ENCODE results near the gene NUBP2.

NUBP2 gene

GRCh38 chr16:1759511-1759910, 23.2 kb upstream of the NUBP2 start:
- DNase-seq (ENCODE audit: insufficient read length, low spot score) (no peak), FAIRE-seq (no peak)
- TF ChIP-seq, protein P1, sequence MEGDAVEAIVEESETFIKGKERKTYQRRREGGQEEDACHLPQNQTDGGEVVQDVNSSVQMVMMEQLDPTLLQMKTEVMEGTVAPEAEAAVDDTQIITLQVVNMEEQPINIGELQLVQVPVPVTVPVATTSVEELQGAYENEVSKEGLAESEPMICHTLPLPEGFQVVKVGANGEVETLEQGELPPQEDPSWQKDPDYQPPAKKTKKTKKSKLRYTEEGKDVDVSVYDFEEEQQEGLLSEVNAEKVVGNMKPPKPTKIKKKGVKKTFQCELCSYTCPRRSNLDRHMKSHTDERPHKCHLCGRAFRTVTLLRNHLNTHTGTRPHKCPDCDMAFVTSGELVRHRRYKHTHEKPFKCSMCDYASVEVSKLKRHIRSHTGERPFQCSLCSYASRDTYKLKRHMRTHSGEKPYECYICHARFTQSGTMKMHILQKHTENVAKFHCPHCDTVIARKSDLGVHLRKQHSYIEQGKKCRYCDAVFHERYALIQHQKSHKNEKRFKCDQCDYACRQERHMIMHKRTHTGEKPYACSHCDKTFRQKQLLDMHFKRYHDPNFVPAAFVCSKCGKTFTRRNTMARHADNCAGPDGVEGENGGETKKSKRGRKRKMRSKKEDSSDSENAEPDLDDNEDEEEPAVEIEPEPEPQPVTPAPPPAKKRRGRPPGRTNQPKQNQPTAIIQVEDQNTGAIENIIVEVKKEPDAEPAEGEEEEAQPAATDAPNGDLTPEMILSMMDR (IDR thresholded peaks at IDR 0.05; ENCODE audit: insufficient read depth, missing control alignments) = no peak

GRCh38 chr16:1760911-1761310, 21.8 kb upstream of the NUBP2 start:
- no peak for DNase-seq (ENCODE audit: insufficient read length, low spot score)
- FAIRE-seq = no peak
- TF ChIP-seq, protein P1 (IDR thresholded peaks at IDR 0.05; ENCODE audit: insufficient read depth, missing control alignments) = no peak

DNA sequence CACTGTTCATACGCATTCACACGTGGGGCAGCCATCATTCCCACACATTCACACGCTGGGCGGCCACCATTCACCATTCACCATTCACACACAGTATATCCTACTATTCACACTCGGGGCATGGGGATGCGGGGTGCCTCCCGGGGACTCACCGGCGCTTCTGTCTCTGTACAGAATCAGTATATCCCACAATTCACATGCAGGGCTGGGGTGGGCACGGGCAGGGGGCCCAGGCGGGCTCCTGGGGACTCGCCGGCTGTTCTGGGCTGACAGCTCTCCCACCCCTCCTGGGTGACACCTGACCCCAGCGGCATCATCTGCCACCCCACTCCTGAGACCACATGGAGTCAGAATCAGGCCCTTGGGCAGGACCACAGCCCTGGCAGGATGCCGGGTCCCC, 21.0 kb upstream of the NUBP2 start:
- FAIRE-seq = no peak
- TF ChIP-seq, protein P1 (IDR thresholded peaks at IDR 0.05; ENCODE audit: insufficient read depth, missing control alignments) = no peak
- DNase-seq (ENCODE audit: insufficient read length, low spot score) = no peak

GRCh38 chr16:1762196-1762878, 20.4 kb upstream of the NUBP2 start:
- DNase-seq (ENCODE audit: insufficient read length, low spot score) = no peak
- FAIRE-seq = no peak

GRCh38 chr16:1762879-1763520, 19.8 kb upstream of the NUBP2 start:
- no peak for FAIRE-seq
- TF ChIP-seq, protein P1 (IDR thresholded peaks at IDR 0.05; ENCODE audit: insufficient read depth, missing control alignments) = no peak
- DNase-seq (ENCODE audit: insufficient read length, low spot score) = no peak

More at GRCh38 chr16:1762196-1762878, 20.4 kb upstream of the NUBP2 start:
- TF ChIP-seq, protein P1 (IDR thresholded peaks at IDR 0.05; ENCODE audit: insufficient read depth, missing control alignments) = no peak

DNA sequence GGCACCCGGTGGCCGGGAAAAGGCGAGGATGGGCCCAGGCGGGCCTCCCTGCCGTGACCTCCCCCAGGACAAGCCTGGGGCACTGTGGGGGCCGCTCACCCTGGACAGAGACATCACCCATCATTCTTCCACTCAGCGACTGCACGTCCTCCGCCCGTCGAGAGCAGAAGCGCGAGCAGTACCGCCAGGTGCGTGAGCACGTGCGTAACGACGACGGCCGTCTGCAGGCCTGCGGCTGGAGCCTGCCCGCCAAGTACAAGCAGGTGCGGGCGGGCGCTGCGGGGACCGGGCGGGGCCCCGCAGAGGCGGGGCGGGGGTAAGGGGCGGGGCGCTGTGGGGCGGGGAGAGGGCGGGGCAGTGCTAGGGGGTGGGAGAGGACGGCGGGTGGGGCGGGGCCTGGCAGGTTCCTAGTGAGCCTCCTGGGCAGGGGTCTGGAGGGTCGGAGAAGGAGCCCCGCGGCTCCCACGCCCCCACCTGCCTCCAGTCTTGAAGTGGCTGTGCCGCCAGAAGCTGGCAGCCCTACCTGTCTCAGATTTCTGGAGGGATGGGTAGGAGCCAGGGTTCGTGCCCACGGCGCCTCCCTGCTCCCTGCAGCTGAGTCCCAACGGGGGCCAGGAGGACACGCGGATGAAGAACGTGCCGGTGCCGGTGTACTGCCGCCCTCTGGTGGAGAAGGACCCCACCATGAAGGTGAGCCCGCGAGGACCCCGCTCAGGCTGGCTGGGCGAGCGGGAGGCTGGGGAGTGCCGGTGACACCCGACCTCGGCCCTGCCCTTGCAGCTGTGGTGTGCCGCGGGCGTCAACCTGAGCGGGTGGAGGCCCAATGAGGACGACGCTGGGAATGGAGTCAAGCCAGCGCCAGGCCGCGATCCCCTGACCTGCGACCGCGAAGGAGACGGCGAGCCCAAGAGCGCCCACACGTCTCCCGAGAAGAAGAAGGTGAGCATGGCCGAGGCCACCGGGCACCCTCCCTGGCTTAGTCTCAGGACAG, 18.9 kb upstream of the NUBP2 start:
- FAIRE-seq (no peak), DNase-seq (ENCODE audit: insufficient read length, low spot score) (no peak)
- TF ChIP-seq, protein P1 (IDR thresholded peaks at IDR 0.05; ENCODE audit: insufficient read depth, missing control alignments) = peak; percentile 12

Measured in D721Med (cell line).